GM19240 (cell line): ENCODE measurements around the gene INF2.

Experiments
- DNase-seq: peaks from one replicate; pipeline ENCODE4 v3.0.0; 2011; ENCODE audit warnings: low spot score; ENCODE audit not compliant: insufficient read length

The INF2 gene

GRCh38 chr14:104770072-104770579 lies 80.7 kb downstream of the INF2 start:
- no peak for DNase-seq

- DNase-seq, result no peak
These were observed 81.4 kb downstream of the INF2 start for GRCh38 chr14:104770851-104771272.

- DNase-seq, result no peak
These were observed 82.0 kb downstream of the INF2 start for GRCh38 chr14:104771374-104771773.
